GM21390 (cell line): ENCODE results near the gene CALU.

Experiments
- ATAC-seq: cut with Tn5 transposase; IDR thresholded peaks from one replicate; pipeline ENCODE4 v1.9.1; 2021; ENCODE audit not compliant: unreplicated experiment

The CALU gene

GRCh38 chr7:128745706-128746105, 6.5 kb downstream of the CALU start:
- no peak for ATAC-seq

- ATAC-seq: no peak
These were observed 8.3 kb downstream of the CALU start for GRCh38 chr7:128747327-128748079.

- ATAC-seq: no peak
These were observed 13.1 kb downstream of the CALU start for GRCh38 chr7:128752251-128752650.

- ATAC-seq: no peak
These were observed 16.1 kb downstream of the CALU start for GRCh38 chr7:128755075-128755818.

GRCh38 chr7:128755819-128756476, 16.8 kb downstream of the CALU start:
- no peak for ATAC-seq

GRCh38 chr7:128757203-128757602, 18.0 kb downstream of the CALU start:
- ATAC-seq: no peak

GRCh38 chr7:128758553-128758952, 19.4 kb downstream of the CALU start:
- no peak for ATAC-seq

- no peak for ATAC-seq
These were observed 20.1 kb downstream of the CALU start for GRCh38 chr7:128759242-128759641.

- ATAC-seq: no peak
These were observed 24.4 kb downstream of the CALU start for GRCh38 chr7:128763541-128763940.

- no peak for ATAC-seq
These were observed 28.4 kb downstream of the CALU start for GRCh38 chr7:128767475-128768110.

- no peak for ATAC-seq
These were observed 31.1 kb downstream of the CALU start for GRCh38 chr7:128770233-128770632.

GRCh38 chr7:128773604-128774003, 34.4 kb downstream of the CALU start:
- ATAC-seq: no peak

GRCh38 chr7:128774029-128774689, 35.0 kb downstream of the CALU start:
- ATAC-seq: no peak

- ATAC-seq: no peak
These were observed 35.8 kb downstream of the CALU start for GRCh38 chr7:128774921-128775320.

GRCh38 chr7:128775744-128776474, 36.8 kb downstream of the CALU start, which contains the start of gene OPN1SW:
TSS of gene OPN1SW (minus strand) at chr7:128775794. CDS start at chr7:128775781, 13 bp downstream.
- no peak for ATAC-seq

- ATAC-seq: no peak
These were observed 38.3 kb downstream of the CALU start for GRCh38 chr7:128777156-128778123.

- no peak for ATAC-seq
These were observed 39.8 kb downstream of the CALU start for GRCh38 chr7:128778946-128779345.

- no peak for ATAC-seq
These were observed 42.0 kb downstream of the CALU start for GRCh38 chr7:128781126-128781525.

GRCh38 chr7:128781851-128782250, 42.7 kb downstream of the CALU start:
- ATAC-seq: no peak
